ENCODE data around the gene ABCC12. TPM values are rescaled to one million over a fixed set of nuclear protein-coding genes. Genes with fewer than 3 reads are reported as not detected.

The ABCC12 gene
- total RNA-seq, 1 donor from 2014 or later = 1.2 TPM

DNA sequence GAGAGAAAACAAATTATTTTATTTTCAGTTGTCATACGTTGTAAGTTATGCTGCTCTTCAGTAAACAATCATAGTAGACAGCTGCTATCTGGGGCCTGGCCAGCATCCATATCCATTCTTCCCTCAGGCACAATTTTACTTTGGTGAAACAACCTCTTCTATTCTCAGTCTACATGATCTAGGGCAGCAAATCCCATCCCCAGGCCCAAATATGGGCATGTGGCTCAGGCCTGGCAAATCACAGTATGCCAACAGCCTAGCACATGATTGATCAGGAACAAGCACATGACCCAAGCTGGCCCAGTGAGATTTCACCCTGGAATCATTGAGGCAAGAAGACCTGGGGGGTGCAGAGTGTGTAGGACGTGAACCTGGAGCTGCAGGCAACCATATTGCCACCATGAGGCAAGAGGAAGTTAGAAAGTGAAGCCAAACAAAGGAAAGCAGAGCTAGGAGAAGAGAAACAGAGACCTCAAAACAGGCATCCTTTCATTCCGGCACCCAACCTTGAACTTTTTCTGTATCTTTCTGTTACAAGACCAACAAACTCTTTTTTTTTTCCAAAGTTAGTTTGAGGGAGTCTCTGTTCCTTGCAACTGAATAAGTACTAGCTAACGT, 10.3 kb upstream of the ABCC12 start:
- no peak for DNase-seq

DNA sequence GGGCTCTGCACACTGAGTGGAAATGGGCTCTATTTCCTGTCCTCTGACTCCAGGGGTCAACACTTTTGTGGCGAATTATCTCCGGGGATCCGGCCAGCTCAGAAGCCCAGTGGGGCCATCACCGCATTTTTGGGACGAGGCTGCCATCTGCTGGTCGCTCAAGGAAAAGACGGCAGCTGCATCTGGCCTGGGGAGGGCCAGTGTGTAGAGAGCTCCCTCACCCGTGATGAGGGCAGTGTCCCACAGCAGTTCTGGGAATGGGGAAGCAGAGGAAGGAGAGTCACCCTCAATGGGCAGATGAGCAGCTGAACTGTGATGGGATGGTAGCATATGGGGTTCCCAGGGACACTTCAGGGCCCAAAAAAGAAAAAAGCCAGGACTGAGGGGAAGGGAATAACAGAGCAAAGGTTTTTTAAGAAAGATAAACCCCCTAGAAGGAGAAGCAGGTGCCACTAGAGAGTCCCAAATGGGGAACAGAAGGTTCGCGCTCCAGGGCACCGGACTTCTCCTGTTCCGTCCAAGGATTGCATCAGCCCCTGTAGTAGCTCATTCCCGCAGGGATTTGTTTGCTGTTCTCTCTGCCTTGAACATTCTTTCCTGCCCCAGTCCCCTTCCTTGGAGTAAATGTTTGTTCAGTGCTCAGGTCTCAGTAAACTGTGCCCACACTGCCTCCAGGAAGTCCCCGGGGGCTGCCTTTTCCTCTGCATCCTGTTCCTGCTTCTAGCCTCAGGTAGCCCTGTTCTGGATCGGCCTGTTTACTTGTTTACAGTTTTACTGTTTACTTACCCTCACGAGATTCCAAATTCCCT, 9.3 kb upstream of the ABCC12 start:
- DNase-seq = peak; percentile 68

DNA sequence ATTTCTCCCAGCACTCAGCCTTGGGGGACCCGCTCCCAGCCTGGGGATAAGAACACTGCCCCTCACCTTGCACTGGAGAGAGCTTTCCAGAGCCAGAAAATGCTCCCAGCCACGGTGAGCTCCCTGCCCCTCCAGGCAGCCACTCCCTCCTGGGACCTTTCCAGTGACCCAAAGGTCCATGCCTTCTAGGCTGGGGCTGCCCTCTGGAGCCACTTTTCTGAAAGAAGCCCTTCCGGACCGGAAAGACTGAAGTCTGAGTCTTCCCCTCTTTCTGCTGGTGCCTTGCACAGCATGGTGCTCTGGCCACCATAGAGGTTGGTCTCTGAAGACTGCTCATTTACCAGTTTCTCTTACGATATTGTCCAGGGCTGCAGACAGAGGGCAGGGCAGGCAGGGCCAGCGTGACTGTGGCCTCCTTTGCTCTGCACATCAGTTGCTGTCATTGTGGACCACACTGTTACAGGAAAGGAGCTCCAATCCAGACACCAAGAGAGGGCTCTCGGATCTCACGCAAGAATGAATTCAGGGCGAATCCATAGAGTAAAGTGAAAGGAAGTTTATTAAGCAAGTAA, 7.1 kb upstream of the ABCC12 start:
- DNase-seq = no peak

DNA sequence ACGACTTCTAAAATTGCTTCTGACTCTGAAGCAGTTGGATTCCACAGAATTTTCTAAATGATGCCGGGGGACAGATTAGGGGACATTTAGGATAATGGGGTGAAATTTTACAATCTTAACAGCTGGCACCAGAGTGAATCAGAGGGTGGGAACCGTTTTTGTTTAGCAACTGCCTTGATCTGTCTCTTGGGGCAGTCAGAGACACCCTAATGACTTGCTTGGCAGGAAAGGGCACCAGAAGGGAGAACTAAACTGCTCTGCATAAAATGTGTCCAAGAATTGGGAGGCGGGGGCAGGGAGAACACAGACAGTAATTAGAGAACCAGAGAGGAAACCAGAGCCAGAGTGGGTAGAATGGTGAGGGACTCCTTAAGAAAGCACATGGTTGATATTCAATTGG, 6.1 kb upstream of the ABCC12 start:
- no peak for DNase-seq

DNA sequence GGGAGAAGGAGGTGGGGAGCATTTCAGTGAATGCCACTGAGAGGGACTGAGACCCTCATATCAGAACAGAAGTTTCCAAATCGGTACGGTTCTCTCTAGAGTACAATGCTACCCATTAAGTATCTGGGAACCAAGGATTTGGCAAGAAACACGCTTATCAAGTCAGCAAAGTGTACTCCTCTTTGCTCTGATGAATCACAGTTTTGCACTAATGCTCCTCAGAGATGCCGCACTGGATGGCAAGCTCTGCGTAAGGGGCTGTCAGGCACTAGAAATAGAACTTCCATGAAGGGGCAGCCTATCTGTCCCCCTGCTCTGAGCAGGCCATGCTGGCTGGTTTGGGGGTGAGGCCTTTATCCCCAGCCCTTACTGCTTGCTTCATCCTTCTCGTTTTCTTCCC, 4.8 kb upstream of the ABCC12 start:
- DNase-seq = no peak

DNA sequence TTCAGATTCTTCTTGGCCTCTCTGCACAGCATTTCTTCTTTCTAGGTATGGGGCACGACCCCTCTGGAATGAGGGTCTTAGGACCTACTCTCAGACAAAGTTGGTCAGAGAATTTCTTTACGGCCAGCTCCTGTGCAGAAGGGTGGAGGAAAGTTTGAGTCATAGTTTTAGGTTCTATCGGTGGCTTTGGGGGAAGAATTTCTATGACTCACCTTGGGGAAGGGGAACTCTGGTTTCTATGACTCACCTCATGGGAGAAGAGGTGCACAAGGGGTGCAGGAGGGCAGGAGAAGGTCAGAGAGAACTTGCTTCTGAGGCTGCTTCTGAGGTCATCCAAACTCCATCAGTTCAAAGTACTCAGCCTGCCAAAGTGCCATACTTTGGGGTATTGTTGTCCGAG, 2.5 kb upstream of the ABCC12 start:
- no peak for DNase-seq

DNA sequence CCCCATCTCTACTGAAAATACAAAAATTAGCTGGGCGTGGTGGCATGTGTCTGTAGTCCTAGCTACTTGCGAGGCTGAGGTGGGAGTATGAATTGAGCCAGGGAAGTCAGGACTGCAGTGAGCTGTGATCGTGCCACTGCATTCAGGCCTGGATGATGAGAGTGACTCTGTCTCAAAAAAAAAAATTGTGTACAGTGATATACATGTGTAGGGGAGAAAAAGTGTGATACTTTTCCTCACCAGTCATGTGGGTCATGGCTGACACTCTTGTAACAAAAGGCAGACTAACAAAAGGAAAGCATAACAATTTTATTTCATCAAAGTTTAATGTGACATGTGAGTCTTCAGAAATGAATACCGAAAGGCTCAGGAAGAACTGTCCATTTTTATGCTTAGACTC, 2.0 kb upstream of the ABCC12 start:
- DNase-seq = no peak

DNA sequence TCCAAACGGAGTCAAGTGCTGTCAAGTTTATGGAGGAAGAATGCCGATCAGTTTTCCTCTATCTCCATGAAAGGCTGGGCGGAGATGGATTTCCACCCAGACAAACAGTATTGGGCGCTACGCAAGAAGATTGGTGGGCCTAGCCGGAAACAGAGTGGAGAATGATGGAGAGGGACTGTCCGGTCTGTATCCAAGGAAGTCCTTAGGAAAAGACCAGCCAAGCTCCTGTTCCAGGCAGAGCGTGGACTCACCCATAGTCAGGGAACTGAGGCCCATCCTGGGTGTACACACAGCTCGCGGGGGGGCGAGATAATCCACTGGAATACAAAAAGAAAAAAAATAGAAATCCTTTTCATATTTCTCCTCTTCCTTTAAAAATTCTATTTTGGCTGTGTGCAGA, 1.5 kb upstream of the ABCC12 start:
- no peak for DNase-seq

DNA sequence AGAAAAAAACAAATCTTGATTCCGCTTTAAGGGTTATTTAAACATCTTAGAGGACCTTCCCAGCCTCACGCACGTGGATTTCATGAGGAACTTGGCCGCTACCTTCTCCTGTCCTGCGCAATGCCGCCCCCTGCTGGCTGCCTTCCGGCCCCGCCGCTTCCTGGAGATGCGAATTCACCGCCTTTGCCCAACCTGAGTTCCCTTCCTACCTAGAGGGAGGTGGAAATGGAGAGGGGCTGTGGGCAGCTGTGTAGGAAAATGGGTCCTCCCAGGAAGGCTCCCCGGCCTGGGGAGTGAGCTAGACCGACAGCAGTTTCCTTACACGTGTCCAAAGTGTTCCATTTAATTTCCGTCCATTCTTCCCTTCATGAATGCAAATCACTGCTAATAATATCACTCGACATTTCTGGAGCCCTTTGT, 1.0 kb upstream of the ABCC12 start:
- peak; percentile 70 for DNase-seq

DNA sequence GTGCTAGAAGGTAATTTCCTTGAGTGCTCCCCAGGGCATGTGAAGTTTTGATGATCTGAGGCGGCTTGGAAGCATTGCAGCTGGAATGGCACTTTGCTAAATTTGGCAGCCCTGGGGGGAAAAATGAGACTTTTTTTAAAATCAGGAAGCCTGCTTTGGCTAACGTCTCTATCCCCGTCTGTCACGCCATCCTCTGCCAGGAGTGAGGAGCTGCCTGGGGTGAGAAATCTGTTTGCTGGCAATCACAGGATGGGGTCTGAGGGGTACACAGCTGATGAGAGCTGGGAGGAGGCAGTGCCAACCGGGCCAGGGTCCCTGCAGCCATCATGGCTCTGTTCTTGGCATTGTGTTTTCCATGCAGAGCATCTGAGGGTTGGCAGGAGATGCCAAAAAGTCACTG, 2.0 kb downstream of the ABCC12 start:
- no peak for DNase-seq

DNA sequence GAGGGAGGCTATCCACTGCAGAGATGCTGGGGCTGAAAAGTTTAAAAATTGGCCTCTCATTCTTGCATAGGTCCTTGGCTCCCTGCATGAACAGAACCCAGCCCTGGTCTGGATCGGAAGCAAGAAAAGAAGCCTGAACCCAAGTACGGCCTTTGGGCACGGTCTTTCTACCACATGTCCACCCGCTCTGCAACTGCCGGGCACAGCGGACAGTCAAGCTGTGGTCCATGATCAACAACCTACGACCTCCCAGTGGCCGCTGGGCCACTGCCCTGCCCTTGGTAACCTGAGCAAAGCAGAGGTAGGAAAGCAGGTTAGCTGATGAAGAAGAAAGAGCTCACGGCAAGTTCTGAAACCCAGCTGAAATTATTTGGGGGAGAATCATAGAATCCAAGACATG, 3.6 kb downstream of the ABCC12 start:
- no peak for DNase-seq

DNA sequence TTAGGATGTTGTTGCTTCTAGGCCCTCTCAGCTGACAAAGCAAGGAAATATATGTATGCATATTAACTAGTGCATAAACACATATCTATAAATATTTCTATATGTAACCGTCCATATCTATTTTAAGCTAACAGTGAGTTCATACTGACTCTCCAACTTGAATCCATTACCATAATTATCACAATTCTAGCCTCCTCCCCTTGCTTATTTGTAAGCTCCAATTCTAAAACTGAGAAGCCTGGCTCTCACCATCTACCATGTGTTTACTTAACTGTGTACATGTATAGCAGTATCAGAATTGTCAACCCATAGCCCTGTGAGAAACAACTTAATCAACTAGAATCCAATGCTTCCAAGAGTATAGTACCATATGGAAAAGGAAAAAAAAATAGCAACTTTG, 5.1 kb downstream of the ABCC12 start:
- DNase-seq = no peak

DNA sequence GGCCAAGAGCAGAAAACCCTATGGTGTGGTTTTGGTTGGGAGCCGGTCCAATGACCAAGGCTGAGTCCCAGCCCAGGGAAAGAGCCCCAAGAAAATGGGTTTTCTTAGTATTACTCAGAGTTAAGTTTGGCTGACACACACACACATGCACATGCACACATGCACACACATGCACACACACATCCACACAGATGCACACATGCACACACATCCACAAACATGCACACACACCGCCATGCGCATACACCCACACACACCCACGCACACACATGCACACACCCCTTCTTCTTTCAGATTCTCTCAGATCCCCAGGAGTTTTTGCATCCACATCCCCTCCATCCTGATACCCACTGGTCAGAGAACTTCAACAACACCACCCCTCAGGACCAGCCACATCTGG, 9.1 kb downstream of the ABCC12 start:
- DNase-seq = no peak

DNA sequence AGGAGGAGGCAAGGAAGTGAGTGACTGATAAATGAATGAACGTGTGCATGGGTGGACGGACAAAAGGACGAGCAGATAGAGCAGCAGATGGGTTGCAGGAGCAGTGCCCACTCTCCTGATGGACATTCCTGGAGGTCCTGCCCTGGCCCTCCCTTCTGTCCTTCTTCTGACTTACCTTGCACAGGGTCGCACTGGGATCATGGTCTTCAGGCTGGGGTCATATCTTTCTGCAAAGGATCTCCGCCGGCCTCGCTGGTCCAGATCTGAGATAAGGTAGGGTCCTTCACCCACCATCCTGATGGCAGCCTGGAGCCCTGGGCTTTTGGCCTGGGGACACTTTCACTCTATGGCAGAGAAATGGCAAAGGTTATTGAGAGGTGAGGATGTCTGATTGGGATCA, 9.7 kb downstream of the ABCC12 start:
- no peak for DNase-seq

DNA sequence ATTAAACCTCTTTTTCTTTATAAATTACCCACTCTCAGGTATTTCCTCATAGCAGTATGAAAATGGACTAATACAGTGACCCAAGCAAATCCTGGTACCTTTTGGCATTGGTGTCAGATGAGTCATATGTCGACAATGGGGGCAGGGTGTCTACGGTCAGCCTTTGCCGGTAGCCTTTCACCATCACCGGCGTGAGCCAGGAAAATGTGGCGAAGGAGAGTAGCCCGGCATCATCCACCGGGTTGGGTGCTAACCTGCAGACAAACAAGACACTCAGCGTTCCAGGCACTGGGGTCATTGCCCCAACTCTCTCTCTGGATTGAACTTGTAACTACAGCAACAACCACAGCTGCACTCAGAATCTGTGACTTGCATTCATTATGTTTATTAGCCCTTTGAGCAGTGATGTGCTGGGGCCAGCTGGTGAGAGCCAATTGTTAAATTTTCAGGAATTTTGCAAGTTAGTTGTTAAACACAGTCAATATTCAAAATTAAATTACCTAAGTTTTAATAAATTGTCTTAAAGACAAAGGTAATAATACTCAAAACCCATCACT, 11.9 kb downstream of the ABCC12 start:
- DNase-seq = no peak

DNA sequence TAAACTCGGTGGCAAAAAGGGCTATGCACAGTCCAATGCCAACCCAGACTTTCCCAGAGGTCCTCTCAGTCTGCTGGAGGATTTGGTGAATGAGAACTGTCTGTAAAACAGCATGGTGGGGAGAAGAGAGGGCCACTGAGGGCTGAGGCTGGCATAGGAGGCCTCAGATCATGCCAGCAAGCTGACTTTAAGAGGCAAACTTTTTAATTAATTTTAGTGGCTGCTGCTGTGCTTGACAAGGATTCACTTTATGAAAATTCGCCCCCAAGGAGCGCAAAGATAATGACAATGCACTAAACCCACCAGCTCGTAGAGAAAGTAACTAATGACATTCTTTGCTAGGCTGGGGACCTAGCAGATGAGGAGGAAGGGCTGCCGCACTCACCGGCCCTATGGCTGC, 15.0 kb downstream of the ABCC12 start:
- DNase-seq = no peak

DNA sequence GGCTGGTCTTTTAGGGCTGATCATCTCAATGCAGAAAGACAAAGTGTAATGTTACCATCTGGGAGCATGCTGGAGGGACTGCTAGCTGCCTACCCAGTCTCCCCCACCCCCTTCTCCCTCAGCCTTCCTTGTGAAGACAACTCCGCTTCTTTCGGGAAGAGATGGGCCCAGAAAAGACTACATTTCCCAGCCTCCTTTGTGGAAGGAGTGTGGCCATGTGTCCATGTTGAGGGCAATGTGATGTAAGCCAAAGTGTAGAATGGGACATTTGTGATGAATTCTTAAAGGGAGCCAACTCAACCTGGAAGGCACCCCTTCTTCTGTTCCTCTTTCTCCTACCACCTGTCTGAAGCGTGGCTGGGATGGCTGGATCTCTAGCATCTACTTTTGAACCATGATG, 16.3 kb downstream of the ABCC12 start:
- no peak for DNase-seq

DNA sequence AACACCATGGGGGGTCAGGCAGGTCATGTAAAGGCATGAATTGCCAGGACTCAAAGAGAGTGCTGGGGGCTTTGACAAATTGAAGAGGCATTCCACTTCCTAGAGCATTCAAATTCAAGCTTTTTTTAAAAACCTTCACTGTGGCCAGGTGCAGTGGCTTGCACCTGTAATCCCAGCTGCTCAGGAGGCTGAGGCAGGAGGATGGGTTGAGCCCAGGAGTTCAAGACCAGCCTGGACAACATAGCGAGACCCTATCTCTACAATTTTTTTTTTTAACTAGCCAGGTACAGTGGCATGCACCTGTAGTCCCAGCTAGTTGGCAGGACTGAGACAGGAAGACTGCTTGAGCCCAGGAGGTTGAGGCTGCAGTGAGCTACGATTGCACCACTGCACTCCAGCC, 17.2 kb downstream of the ABCC12 start:
- no peak for DNase-seq

DNA sequence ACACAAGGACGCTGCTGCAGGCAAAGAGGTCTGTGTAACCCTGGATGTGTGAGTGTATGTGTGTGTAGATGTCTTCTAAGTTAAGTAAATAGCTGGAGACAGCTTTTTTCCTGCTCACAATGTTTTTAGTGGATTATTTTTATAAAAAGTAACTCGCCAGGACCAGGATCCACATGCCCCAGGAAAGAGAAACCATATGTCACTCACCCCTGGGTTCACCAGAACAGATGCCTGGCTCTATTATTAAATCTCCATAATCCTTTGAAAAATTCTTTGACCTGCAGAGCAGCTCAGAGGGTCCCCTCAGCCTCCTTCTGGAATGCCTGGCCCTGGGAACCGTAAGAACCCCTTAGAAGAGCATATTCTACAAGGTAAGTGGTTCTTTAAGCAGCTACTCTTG, 18.0 kb downstream of the ABCC12 start:
- DNase-seq = no peak

DNA sequence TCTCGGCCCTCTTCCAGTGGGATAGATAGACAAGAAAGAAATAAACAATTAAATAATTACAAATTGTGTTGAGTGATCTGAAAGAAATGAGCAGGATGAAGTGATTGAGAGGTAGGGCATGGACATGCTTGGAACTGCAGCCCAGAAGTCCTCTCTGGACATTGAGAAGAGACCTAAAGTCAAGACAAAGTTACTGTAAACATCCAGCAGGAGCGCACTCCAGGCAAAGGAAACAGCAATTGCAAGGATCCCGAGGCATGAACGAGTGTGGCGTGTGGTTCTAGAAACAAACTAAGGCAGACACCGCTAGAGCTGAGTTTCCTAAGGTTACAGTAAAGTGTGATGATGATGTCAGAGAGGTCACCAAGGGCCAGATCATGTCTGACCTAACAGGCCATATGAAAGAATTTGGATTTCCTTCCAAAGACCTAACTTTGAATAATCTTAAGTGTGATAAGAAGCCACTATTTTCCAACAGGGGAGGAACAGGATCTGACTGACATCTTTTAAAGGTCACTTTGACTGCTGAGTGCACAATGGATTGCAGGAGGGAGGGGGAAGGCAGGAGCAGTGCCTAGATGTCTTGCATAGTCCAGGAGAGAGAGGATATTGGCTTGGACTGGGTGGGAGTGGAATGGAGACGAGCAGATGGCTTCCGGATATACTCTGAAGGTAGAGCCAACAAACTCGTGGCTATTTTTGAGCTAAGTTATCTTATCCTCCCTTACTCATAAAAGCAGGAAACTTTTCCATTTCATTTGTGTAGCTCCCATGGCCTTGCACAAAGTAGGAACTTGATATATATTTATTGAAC, 19.0 kb downstream of the ABCC12 start:
- peak; percentile 18 for DNase-seq

DNA sequence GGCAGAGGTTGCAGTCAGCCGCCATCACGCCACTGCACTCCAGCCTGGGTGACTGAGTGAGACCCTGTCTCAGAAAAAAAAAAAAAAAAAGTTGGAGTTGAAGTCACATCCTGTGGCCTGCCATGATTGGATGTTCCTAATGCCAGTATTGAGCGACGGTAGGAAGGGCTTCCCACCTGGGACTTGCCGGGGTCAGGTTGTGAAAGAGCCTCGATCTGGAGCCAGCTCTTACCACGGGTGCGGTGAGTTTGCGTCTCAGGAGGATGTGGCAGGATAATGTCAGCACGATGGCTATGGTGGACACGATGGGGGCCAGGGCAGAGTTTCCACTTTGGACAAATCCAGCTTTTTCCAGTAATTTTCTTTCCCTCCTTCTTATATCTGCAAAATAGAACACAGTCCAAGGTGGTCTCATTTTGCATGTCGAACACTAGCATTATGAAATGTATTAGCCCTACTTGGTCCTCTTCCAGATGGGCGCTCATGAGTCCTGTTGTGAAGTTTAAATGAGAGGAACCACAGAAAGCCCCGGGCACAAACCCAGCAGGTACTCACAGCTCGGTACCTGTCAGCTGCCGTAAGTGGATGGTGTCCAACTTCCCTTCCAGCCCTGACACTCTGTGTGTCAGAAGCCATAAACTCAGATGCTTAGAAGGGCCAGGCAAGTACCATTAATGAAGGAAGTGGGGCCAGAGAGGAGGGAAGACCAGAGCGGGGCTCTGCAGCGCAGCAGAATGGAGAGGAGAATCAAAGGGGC, 22.2 kb downstream of the ABCC12 start:
- DNase-seq = no peak

DNA sequence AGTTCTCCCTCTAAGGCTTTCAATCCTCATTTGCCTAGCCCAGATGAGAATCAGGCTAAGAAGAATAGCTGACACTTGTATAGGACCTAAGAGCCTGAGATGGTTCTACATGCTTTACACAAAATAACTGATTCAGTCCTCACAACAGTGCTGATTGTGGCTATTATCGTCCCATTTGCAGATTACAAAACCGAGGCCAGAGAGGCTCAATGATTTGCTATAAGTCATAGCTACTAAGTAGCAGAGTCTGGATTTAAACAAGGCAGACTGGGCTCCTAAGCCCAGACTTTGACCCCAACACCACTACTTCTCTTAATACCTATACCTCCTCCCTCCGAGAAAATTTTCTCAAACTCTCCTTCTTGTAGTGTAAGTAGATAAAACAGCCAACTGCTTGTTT, 23.1 kb downstream of the ABCC12 start:
- DNase-seq = no peak
